GM12872 (cell line): ENCODE measurements around the gene EPHB3.

Experiments used
- TF ChIP-seq, protein P1 (sequence below): IDR thresholded peaks from 3 replicates; pipeline ENCODE4 v1.5.1; 2011; ENCODE audit warnings: low read depth, mild to moderate bottlenecking, low read length, moderate library complexity; ENCODE audit not compliant: insufficient read depth

The EPHB3 gene

DNA sequence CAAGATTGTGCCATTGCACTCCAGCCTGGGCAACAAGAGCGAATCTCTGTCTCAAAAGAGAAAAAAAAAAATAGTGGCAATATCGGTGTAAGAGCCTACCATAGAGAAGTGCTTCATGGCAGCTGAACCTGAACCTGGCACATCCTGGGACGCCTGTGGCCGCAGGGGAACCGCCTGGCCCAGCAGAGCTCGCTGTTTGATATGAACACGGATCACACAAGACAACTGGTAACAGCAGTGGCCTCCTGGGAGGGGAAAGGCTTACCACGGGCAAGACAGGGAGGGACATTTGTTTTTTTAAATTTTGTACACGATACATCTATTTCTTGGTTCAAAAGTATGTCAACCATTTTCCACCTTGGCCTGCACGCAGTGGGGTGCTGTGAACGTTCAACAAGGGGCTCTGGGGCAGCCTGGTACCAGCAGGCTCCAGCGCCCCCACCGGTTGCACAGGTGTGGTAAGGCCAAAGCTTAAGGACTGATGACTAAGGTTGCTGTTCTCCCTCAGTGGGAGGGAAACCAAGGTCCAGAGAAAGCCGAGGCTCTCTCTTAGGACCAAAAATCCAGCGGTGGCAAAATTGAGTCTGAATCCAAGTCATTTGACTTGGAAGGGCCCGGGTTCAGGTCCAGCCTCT is 21.7 kb upstream of the EPHB3 start:
- TF ChIP-seq, protein P1, sequence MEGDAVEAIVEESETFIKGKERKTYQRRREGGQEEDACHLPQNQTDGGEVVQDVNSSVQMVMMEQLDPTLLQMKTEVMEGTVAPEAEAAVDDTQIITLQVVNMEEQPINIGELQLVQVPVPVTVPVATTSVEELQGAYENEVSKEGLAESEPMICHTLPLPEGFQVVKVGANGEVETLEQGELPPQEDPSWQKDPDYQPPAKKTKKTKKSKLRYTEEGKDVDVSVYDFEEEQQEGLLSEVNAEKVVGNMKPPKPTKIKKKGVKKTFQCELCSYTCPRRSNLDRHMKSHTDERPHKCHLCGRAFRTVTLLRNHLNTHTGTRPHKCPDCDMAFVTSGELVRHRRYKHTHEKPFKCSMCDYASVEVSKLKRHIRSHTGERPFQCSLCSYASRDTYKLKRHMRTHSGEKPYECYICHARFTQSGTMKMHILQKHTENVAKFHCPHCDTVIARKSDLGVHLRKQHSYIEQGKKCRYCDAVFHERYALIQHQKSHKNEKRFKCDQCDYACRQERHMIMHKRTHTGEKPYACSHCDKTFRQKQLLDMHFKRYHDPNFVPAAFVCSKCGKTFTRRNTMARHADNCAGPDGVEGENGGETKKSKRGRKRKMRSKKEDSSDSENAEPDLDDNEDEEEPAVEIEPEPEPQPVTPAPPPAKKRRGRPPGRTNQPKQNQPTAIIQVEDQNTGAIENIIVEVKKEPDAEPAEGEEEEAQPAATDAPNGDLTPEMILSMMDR: no peak

DNA sequence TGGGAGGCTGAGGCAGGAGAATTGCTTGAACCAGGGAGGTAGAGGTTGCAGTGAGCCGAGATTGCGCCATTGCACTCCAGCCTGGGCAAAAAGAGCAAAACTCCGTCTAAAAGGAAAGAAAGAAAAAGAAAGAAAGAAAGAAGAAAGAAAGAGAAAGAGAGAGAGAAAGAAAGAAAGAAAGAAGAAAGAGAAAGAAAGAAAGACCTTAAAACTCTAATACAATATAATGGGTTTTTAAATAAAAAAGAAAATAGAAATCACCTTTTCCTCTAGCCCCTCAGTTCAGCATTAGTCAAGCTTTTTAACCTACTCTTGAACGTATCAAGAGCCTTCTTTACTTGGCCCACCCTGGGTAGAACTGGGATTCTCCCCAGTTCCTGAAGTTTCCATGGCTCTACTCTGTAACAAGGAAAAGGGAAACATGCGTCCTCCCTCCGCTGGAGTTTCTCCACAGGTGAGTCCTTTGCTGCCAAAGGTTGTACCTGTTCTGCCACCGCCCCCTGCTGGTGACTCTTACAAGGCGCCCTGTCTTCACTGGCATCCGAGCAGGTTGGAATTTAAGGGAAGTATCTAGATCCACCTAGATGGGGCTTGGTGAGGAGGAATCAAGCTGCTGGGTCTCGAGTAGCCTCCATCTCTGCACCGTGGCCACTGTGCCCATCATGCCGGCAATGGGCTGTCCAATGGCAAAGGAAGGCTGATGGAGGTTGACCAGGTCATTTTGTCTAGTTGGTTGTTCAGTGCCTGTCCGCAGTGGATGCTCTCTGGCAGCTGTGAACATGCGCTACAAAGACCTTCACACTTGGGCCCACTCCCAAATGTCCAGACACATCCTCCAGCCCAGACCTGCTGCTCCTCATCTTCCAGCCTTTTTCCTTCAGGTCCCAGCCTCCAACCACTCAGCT is 20.6 kb upstream of the EPHB3 start:
- TF ChIP-seq, protein P1: peak; percentile 88

DNA sequence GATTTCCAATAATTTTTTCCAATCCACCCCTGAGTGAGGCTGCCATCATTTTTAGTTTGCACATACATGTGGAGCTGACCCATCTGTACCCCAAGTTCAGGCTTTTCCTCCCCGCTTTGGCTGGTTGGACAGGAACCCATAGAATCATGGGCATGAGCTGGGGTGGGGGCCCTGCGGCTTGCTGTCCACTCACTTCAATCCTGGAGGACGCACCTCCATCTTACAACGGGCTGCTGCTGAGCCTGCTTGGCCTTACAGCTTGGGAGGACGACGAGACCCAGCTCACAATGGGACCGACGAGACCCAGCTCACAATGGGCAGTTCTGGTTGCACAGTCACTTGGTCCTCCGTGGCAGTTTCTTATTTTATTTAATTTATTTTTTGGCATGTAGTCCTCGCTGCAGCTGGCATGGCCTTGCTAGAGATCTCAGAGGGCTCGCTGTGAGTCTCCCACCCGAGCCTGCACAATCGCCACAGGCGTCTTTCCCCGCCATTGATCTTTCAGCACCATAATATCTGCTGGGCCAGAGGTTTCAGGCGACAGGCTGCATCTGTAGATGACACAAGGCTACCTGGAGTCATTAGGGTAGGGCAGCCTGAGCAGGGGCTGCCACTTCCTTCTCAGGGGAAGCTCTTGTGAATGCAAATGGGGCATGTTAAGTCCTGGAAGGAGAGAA is 19.6 kb upstream of the EPHB3 start:
- TF ChIP-seq, protein P1: no peak

DNA sequence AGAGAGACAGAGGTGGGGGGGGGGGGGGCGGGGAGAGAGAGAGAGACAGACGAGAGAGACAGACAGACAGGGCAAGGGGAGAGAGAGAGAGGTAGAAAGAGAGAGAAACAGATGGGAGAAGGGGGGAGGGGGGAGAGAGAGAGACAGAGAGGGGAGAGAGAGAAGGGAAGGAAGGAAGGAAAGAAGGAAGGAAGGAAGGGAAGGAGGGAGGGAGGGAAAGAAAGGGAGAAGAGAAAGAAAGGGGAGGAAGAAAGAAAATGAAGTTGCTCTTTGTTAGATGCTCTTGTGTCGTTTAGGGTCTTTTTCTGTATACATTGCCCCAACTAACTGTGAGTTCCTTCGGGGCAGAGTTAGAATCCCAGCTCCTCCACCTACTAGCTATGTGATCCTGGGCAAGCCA is 19.0 kb upstream of the EPHB3 start:
- TF ChIP-seq, protein P1: no peak

DNA sequence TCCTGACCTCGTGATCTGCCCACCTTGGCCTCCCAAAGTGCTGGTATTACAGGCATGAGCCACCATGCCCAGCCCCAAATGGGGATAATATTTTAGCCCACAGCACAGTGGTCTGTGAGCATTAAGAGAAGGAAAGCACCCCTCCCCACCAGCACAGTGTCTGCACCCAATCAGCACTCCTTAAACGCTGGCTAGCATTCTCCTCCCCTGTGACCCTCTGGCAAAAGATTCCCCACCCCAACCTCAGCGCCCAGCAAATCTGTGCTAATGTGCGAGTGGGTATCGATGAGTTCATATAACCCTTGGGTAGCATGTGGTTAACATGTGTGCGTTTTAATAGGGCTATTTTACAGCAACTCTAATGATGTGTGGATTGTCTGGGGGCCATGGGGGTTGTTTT is 18.3 kb upstream of the EPHB3 start:
- TF ChIP-seq, protein P1: no peak

DNA sequence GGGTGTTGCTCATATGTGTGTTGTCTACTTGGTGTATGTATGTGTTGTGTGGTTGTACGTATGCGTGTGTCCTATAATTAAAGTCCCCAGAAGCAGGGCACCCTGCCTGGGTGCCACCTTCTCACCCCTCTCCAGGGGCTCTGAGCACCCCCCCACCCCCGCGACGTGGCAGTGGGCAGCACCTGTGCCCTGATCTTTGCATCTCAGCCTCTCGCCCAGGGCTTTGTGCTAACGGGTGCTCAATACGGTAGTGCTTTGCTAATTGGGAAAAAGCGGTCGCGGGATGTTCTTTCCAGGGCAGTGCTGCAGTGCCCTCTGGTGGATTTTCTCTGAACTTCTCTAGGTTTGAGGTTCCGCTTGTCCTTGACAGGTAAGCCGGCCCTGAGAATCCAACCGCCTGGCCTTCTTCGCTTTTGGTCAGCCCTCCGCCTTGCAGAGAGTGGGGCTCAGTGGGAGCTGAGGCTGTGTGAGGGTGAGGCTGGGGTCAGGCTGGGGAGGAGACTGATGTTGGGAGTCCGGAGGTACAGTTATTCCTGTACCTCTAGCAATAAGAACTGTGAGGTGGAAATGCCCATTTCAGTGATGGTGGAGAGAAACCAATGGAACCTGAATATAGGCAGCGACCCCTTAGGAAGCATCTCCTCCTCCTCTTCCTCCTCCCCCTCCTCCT is 17.6 kb upstream of the EPHB3 start:
- TF ChIP-seq, protein P1: peak; percentile 88

DNA sequence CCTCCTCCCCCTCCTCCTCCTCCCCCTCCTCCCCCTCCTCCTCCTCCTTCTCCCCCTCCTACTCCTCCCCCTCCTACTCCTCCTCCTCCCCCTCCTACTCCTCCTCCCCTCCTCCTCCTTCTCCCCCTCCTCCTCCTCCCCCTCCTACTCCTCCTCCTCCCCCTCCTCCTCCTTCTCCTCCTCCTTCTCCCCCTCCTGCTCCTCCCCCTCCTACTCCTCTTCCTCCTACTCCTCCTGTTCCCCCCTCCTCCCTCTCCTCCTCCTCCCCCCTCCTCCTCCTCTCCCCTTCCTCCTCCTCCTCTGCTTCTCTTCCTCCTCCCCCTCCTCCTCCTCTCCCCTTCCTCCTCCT is 17.1 kb upstream of the EPHB3 start:
- TF ChIP-seq, protein P1: no peak
